Activated CD4-positive, alpha-beta memory T cell treated with anti-CD3 and anti-CD28 coated beads for 36 hours (primary cell): ENCODE measurements around the gene PPFIA1. TPM values are rescaled to one million over a fixed set of nuclear protein-coding genes. Genes with fewer than 3 reads are reported as not detected.

Experiments
- CTCF ChIA-PET: fragments of 350-600 bp; sonication (Branson Sonifier 250); formaldehyde crosslinking; loops from one replicate; lab custom pipeline; 2021; ENCODE audit warnings: antibody characterized with exemption, inconsistent platforms; lab: Charles Lee
- POLR2A ChIA-PET: fragments of 350-600 bp; sonication (Branson Sonifier 250); formaldehyde crosslinking; loops from one replicate; lab custom pipeline; 2021; ENCODE audit warnings: antibody characterized with exemption; lab: Charles Lee
- DNase-seq: peaks from one replicate; pipeline ENCODE4 v3.0.0-alpha.2; 2020
- H3K27ac Mint-ChIP-seq: one replicate; pipeline ENCODE4 v1.8.0; 2021; ENCODE audit warnings: mixed read lengths
- H3K27me3 Mint-ChIP-seq: one replicate; pipeline ENCODE4 v1.8.0; 2021; ENCODE audit warnings: mixed read lengths
- H3K36me3 Mint-ChIP-seq: one replicate; pipeline ENCODE4 v1.8.0; 2021; ENCODE audit warnings: mixed read lengths
- H3K4me1 Mint-ChIP-seq: one replicate; pipeline ENCODE4 v1.8.0; 2021; ENCODE audit warnings: low read depth, mixed read lengths
- H3K4me3 Mint-ChIP-seq: one replicate; pipeline ENCODE4 v1.8.0; 2021; ENCODE audit warnings: mild to moderate bottlenecking, mixed read lengths
- H3K9me3 Mint-ChIP-seq: one replicate; pipeline ENCODE4 v1.8.0; 2021; ENCODE audit warnings: mixed read lengths
- intact Hi-C: fragments of 100-400 bp; cut with micrococcal nuclease; formaldehyde crosslinking; loops from one replicate; pipeline ENCODE4 v1.15.1; 2023
- total RNA-seq, 2 experiments: library from RNA; stranded (reverse); gene quantifications; one replicate each; pipeline ENCODE4 v1.2.3, GENCODE V29; 2021

Gene PPFIA1
- total RNA-seq: 10 to 100 TPM; 23.1 to 26.7 TPM

GRCh38 chr11:70270104-70270876 is at the start of gene PPFIA1:
Gene PPFIA1, plus strand, starts transcription at chr11:70270690. Its CDS starts 1,483 bp downstream, at chr11:70272173.
- Mint-ChIP-seq H3K9me3 (no peaks in the 10 kb centered on the region), H3K36me3 (peaks cover 17% of the 10 kb centered on the region), H3K27me3 (peaks cover 12% of the 10 kb centered on the region), H3K27ac (peak within 1 kb of the TSS; percentile 16), H3K4me3 (peak within 1 kb of the TSS; percentile 88), H3K4me1 (peaks cover 41% of the 10 kb centered on the region)
- CTCF ChIA-PET: interaction anchor here (2.0 kb wide), 1 partner anchor 66 kb away, joined by 7 read pairs; no protein-coding TSS in a partner anchor
- POLR2A ChIA-PET: interaction anchor here (1.4 kb wide), 1 partner anchor 67 kb away, joined by 3 read pairs; the partner anchor contains the start of gene FADD
- DNase-seq: peak; percentile 95
- intact Hi-C loops: loop anchor here (1.0 to 2.0 kb wide), 2 partner anchors 66 to 129 kb away; partner anchors contain the start of gene CTTN

GRCh38 chr11:70220920-70221319 is 49.6 kb upstream of the PPFIA1 start:
- H3K9me3 Mint-ChIP-seq: no peaks in the 10 kb centered on the region
- intact Hi-C loops: no loop called here
- H3K4me1 Mint-ChIP-seq: no peaks in the 10 kb centered on the region
- peaks cover 1% of the 10 kb centered on the region for H3K36me3 Mint-ChIP-seq
- no peak overlapping the region for H3K27ac Mint-ChIP-seq
- DNase-seq: no peak
- H3K4me3 Mint-ChIP-seq: no peak overlapping the region
- ChIA-PET POLR2A (no interaction called here), CTCF (no interaction called here)
- peaks cover 14% of the 10 kb centered on the region for H3K27me3 Mint-ChIP-seq

GRCh38 chr11:70225681-70226177 is 44.8 kb upstream of the PPFIA1 start:
- intact Hi-C loops: no loop called here
- no peak overlapping the region for H3K4me3 Mint-ChIP-seq
- no peak overlapping the region for H3K27ac Mint-ChIP-seq
- peaks cover 6% of the 10 kb centered on the region for H3K27me3 Mint-ChIP-seq
- H3K36me3 Mint-ChIP-seq: peaks cover 1% of the 10 kb centered on the region
- H3K9me3 Mint-ChIP-seq: no peaks in the 10 kb centered on the region
- no peak for DNase-seq
- POLR2A ChIA-PET: no interaction called here
- CTCF ChIA-PET: interaction anchor here (1.4 kb wide), 1 partner anchor 30 kb away, joined by 3 read pairs; no protein-coding TSS in a partner anchor
- no peaks in the 10 kb centered on the region for H3K4me1 Mint-ChIP-seq

GRCh38 chr11:70226183-70226582 is 44.3 kb upstream of the PPFIA1 start:
- no peaks in the 10 kb centered on the region for H3K4me1 Mint-ChIP-seq
- H3K9me3 Mint-ChIP-seq: no peaks in the 10 kb centered on the region
- no peak overlapping the region for H3K27ac Mint-ChIP-seq
- ChIA-PET CTCF (interaction anchor here (1.4 kb wide), 1 partner anchor 30 kb away, joined by 3 read pairs; no protein-coding TSS in a partner anchor), POLR2A (no interaction called here)
- H3K36me3 Mint-ChIP-seq: peaks cover 1% of the 10 kb centered on the region
- no peak overlapping the region for H3K4me3 Mint-ChIP-seq
- peaks cover 6% of the 10 kb centered on the region for H3K27me3 Mint-ChIP-seq
- no peak for DNase-seq
- intact Hi-C loops: no loop called here

GRCh38 chr11:70226967-70227366 is 43.5 kb upstream of the PPFIA1 start:
- POLR2A ChIA-PET: no interaction called here
- no peak for DNase-seq
- Mint-ChIP-seq H3K36me3 (no peaks in the 10 kb centered on the region), H3K4me3 (no peak overlapping the region), H3K4me1 (no peaks in the 10 kb centered on the region), H3K9me3 (no peaks in the 10 kb centered on the region), H3K27ac (no peak overlapping the region), H3K27me3 (peaks cover 6% of the 10 kb centered on the region)
- CTCF ChIA-PET: interaction anchor here (1.4 kb wide), 1 partner anchor 31 kb away, joined by 3 read pairs; no protein-coding TSS in a partner anchor
- intact Hi-C loops: no loop called here

GRCh38 chr11:70229737-70230136 is 40.8 kb upstream of the PPFIA1 start:
- ChIA-PET POLR2A (no interaction called here), CTCF (no interaction called here)
- DNase-seq: no peak
- Mint-ChIP-seq H3K27ac (no peak overlapping the region), H3K4me3 (no peak overlapping the region), H3K27me3 (peaks cover 2% of the 10 kb centered on the region), H3K4me1 (no peaks in the 10 kb centered on the region), H3K9me3 (no peaks in the 10 kb centered on the region), H3K36me3 (no peaks in the 10 kb centered on the region)
- intact Hi-C loops: no loop called here

GRCh38 chr11:70230151-70230839 is 40.2 kb upstream of the PPFIA1 start:
- ChIA-PET CTCF (no interaction called here), POLR2A (no interaction called here)
- Mint-ChIP-seq H3K36me3 (no peaks in the 10 kb centered on the region), H3K4me1 (no peaks in the 10 kb centered on the region), H3K27ac (no peak overlapping the region), H3K27me3 (peaks cover 2% of the 10 kb centered on the region), H3K4me3 (no peak overlapping the region), H3K9me3 (no peaks in the 10 kb centered on the region)
- intact Hi-C loops: no loop called here
- DNase-seq: no peak

- no peak overlapping the region for H3K4me3 Mint-ChIP-seq
- DNase-seq: no peak
- no peaks in the 10 kb centered on the region for H3K4me1 Mint-ChIP-seq
- peaks cover 2% of the 10 kb centered on the region for H3K27me3 Mint-ChIP-seq
- H3K36me3 Mint-ChIP-seq: no peaks in the 10 kb centered on the region
- ChIA-PET CTCF (no interaction called here), POLR2A (no interaction called here)
- no peaks in the 10 kb centered on the region for H3K9me3 Mint-ChIP-seq
- H3K27ac Mint-ChIP-seq: no peak overlapping the region
- intact Hi-C loops: no loop called here
Measured at GRCh38 chr11:70230840-70231710, 39.4 kb upstream of the PPFIA1 start.

- no peak overlapping the region for H3K27ac Mint-ChIP-seq
- no peaks in the 10 kb centered on the region for H3K4me1 Mint-ChIP-seq
- peaks cover 2% of the 10 kb centered on the region for H3K27me3 Mint-ChIP-seq
- intact Hi-C loops: no loop called here
- DNase-seq: no peak
- no peaks in the 10 kb centered on the region for H3K9me3 Mint-ChIP-seq
- H3K36me3 Mint-ChIP-seq: no peaks in the 10 kb centered on the region
- CTCF ChIA-PET: no interaction called here
- H3K4me3 Mint-ChIP-seq: no peak overlapping the region
- POLR2A ChIA-PET: interaction anchor here (0.6 kb wide), 1 partner anchor 57 kb away, joined by 3 read pairs; no protein-coding TSS in a partner anchor
Measured at GRCh38 chr11:70233034-70233433, 37.5 kb upstream of the PPFIA1 start.

GRCh38 chr11:70233511-70233934 is 37.0 kb upstream of the PPFIA1 start:
- ChIA-PET POLR2A (interaction anchor here (0.6 kb wide), 1 partner anchor 56 kb away, joined by 3 read pairs; no protein-coding TSS in a partner anchor), CTCF (no interaction called here)
- H3K27me3 Mint-ChIP-seq: peaks cover 2% of the 10 kb centered on the region
- no peak for DNase-seq
- no peaks in the 10 kb centered on the region for H3K9me3 Mint-ChIP-seq
- no peak overlapping the region for H3K27ac Mint-ChIP-seq
- no peaks in the 10 kb centered on the region for H3K4me1 Mint-ChIP-seq
- no peaks in the 10 kb centered on the region for H3K36me3 Mint-ChIP-seq
- no peak overlapping the region for H3K4me3 Mint-ChIP-seq
- intact Hi-C loops: no loop called here

GRCh38 chr11:70233962-70234361 is 36.5 kb upstream of the PPFIA1 start:
- no peak for DNase-seq
- intact Hi-C loops: no loop called here
- Mint-ChIP-seq H3K4me1 (no peaks in the 10 kb centered on the region), H3K27ac (no peak overlapping the region), H3K4me3 (no peak overlapping the region), H3K9me3 (no peaks in the 10 kb centered on the region), H3K36me3 (no peaks in the 10 kb centered on the region), H3K27me3 (peaks cover 2% of the 10 kb centered on the region)
- ChIA-PET CTCF (no interaction called here), POLR2A (no interaction called here)
